Activated naive CD4-positive, alpha-beta T cell treated with anti-CD3 and anti-CD28 coated beads, Interleukin-2, amount 50 U/mL, for 16 hours (primary cell): ENCODE measurements around the gene ANLN.
"Not testable (repeated sequence)": the region's sequence is repeated elsewhere in the genome, so short reads cannot be mapped to it uniquely, and the experiment has no call there.

Source experiments
- DNase-seq: peaks from one replicate; pipeline ENCODE4 v3.0.0-alpha.2; 2020

ANLN gene

GRCh38 chr7:36472141-36472729, 82.6 kb downstream of the ANLN start:
- no peak for DNase-seq

- no peak for DNase-seq
Measured at GRCh38 chr7:36473454-36474282, 84.0 kb downstream of the ANLN start.

- DNase-seq, result no peak
Measured at GRCh38 chr7:36474283-36475010, 84.8 kb downstream of the ANLN start.

- no peak for DNase-seq
Measured at GRCh38 chr7:36475011-36475342, 85.3 kb downstream of the ANLN start.

- no peak for DNase-seq
Measured at GRCh38 chr7:36475381-36475780, 85.7 kb downstream of the ANLN start.

GRCh38 chr7:36478745-36479144, 89.1 kb downstream of the ANLN start:
- DNase-seq, result no peak

GRCh38 chr7:36483853-36484252, 94.2 kb downstream of the ANLN start:
- not testable (repeated sequence) for DNase-seq

GRCh38 chr7:36484265-36484664, 94.6 kb downstream of the ANLN start:
- no peak for DNase-seq

- DNase-seq, result no peak
Measured at GRCh38 chr7:36486336-36486735, 96.7 kb downstream of the ANLN start.

GRCh38 chr7:36487756-36488336, 98.2 kb downstream of the ANLN start:
- DNase-seq, result no peak

- DNase-seq, result not testable (repeated sequence)
Measured at GRCh38 chr7:36488672-36489071, 99.0 kb downstream of the ANLN start.

- DNase-seq, result no peak
Measured at GRCh38 chr7:36490419-36490830, 100.8 kb downstream of the ANLN start.

GRCh38 chr7:36491317-36491716, 101.7 kb downstream of the ANLN start:
- no peak for DNase-seq

- DNase-seq, result no peak
Measured at GRCh38 chr7:36496576-36496975, 106.9 kb downstream of the ANLN start.

- not testable (repeated sequence) for DNase-seq
Measured at GRCh38 chr7:36497176-36497575, 107.5 kb downstream of the ANLN start.

GRCh38 chr7:36497775-36498174, 108.1 kb downstream of the ANLN start:
- DNase-seq, result no peak
